ENCODE measurements around the gene DOCK1.

Gene DOCK1

GRCh38 chr10:127090138-127090537, 184.9 kb downstream of the DOCK1 start:
- no peak for DNase-seq
- Histone ChIP-seq H3K4me2 (ENCODE audit: low read length, poor library complexity, severe bottlenecking) (no peak overlapping the region), H3K4ac (ENCODE audit: low read depth in 1 of 2, low read length in 2 of 2) (no peak overlapping the region), H2BK5ac (ENCODE audit: low read depth, low read length, poor library complexity, severe bottlenecking) (no peak overlapping the region), H3K9ac (ENCODE audit: low read length) (no peak overlapping the region), H3K9me3 (ENCODE audit: control insufficient read depth, low read length) (no peaks in the 10 kb centered on the region), H3K27ac (ENCODE audit: low read length, poor library complexity, severe bottlenecking) (no peak overlapping the region), H4K91ac (ENCODE audit: low read length) (no peak overlapping the region), H4K8ac (ENCODE audit: low read length) (no peak overlapping the region), H3K4me3 (ENCODE audit: insufficient read depth in 1 of 2, low read depth in 1 of 2, low read length in 2 of 2) (no peak overlapping the region), H3K14ac (ENCODE audit: low read length in 2 of 2) (no peak overlapping the region), H3K27me3 (ENCODE audit: control insufficient read depth in 1 of 2, insufficient read depth in 1 of 2, low read length in 2 of 2) (no peaks in the 10 kb centered on the region), H2AK5ac (ENCODE audit: low read length, severe bottlenecking) (no peak overlapping the region), H2AFZ (ENCODE audit: low read depth, low read length) (no peak overlapping the region), H3K23ac (ENCODE audit: low read length in 2 of 2) (no peak overlapping the region), H2BK15ac (ENCODE audit: low read depth, poor library complexity, severe bottlenecking) (no peak overlapping the region), H3K18ac (ENCODE audit: low read depth in 1 of 2, low read length in 2 of 2) (no peak overlapping the region), H2BK12ac (ENCODE audit: low read length in 2 of 2) (no peak overlapping the region), H3K79me1 (replicated peaks; ENCODE audit: low read length, poor library complexity, severe bottlenecking) (peaks cover 29% of the 10 kb centered on the region), H3K36me3 (ENCODE audit: control insufficient read depth in 1 of 2, insufficient read depth in 2 of 2, low read depth in 1 of 2, low read length in 2 of 2) (peaks cover 20 to 54% of the 10 kb centered on the region in 2 experiments), H2BK120ac (ENCODE audit: low read depth, low read length) (no peak overlapping the region), H3K4me1 (ENCODE audit: control insufficient read depth, insufficient read depth, low read depth, low read length) (no peaks in the 10 kb centered on the region)
- WGBS: over 99% methylated on average over 7 of the region's 8 CpGs

GRCh38 chr10:127091354-127091753, 186.1 kb downstream of the DOCK1 start:
- Histone ChIP-seq H3K4ac (ENCODE audit: low read depth in 1 of 2, low read length in 2 of 2) (no peak overlapping the region), H4K8ac (ENCODE audit: low read length) (no peak overlapping the region), H2BK5ac (ENCODE audit: low read depth, low read length, poor library complexity, severe bottlenecking) (no peak overlapping the region), H3K23ac (ENCODE audit: low read length in 2 of 2) (no peak overlapping the region), H3K14ac (ENCODE audit: low read length in 2 of 2) (no peak overlapping the region), H3K4me3 (ENCODE audit: insufficient read depth in 1 of 2, low read depth in 1 of 2, low read length in 2 of 2) (no peak overlapping the region), H2BK120ac (ENCODE audit: low read depth, low read length) (no peak overlapping the region), H3K27ac (ENCODE audit: low read length, poor library complexity, severe bottlenecking) (no peak overlapping the region), H2BK12ac (ENCODE audit: low read length in 2 of 2) (no peak overlapping the region), H3K4me1 (ENCODE audit: control insufficient read depth, insufficient read depth, low read depth, low read length) (no peaks in the 10 kb centered on the region), H2AK5ac (ENCODE audit: low read length, severe bottlenecking) (no peak overlapping the region), H3K27me3 (ENCODE audit: control insufficient read depth in 1 of 2, insufficient read depth in 1 of 2, low read length in 2 of 2) (no peaks in the 10 kb centered on the region), H3K36me3 (ENCODE audit: control insufficient read depth in 1 of 2, insufficient read depth in 2 of 2, low read depth in 1 of 2, low read length in 2 of 2) (peaks cover 20 to 61% of the 10 kb centered on the region in 2 experiments), H2BK15ac (ENCODE audit: low read depth, poor library complexity, severe bottlenecking) (no peak overlapping the region), H3K79me1 (replicated peaks; ENCODE audit: low read length, poor library complexity, severe bottlenecking) (peaks cover 29% of the 10 kb centered on the region), H3K18ac (ENCODE audit: low read depth in 1 of 2, low read length in 2 of 2) (no peak overlapping the region), H3K9me3 (ENCODE audit: control insufficient read depth, low read length) (no peaks in the 10 kb centered on the region), H3K4me2 (ENCODE audit: low read length, poor library complexity, severe bottlenecking) (no peak overlapping the region), H2AFZ (ENCODE audit: low read depth, low read length) (no peak overlapping the region), H4K91ac (ENCODE audit: low read length) (no peak overlapping the region), H3K9ac (ENCODE audit: low read length) (no peak overlapping the region)
- 92% methylated on average over 7 of the region's 7 CpGs for WGBS
- DNase-seq: no peak

GRCh38 chr10:127092916-127093315, 187.7 kb downstream of the DOCK1 start:
- Histone ChIP-seq H3K4me1 (ENCODE audit: control insufficient read depth, insufficient read depth, low read depth, low read length) (no peaks in the 10 kb centered on the region), H2BK15ac (ENCODE audit: low read depth, poor library complexity, severe bottlenecking) (no peak overlapping the region), H3K9me3 (ENCODE audit: control insufficient read depth, low read length) (no peaks in the 10 kb centered on the region), H3K4ac (ENCODE audit: low read depth in 1 of 2, low read length in 2 of 2) (no peak overlapping the region), H3K27ac (ENCODE audit: low read length, poor library complexity, severe bottlenecking) (no peak overlapping the region), H3K9ac (ENCODE audit: low read length) (no peak overlapping the region), H3K18ac (ENCODE audit: low read depth in 1 of 2, low read length in 2 of 2) (no peak overlapping the region), H2AK5ac (ENCODE audit: low read length, severe bottlenecking) (no peak overlapping the region), H3K27me3 (ENCODE audit: control insufficient read depth in 1 of 2, insufficient read depth in 1 of 2, low read length in 2 of 2) (no peaks in the 10 kb centered on the region), H2AFZ (ENCODE audit: low read depth, low read length) (no peak overlapping the region), H3K23ac (ENCODE audit: low read length in 2 of 2) (no peak overlapping the region), H3K14ac (ENCODE audit: low read length in 2 of 2) (no peak overlapping the region), H3K36me3 (ENCODE audit: control insufficient read depth in 1 of 2, insufficient read depth in 2 of 2, low read depth in 1 of 2, low read length in 2 of 2) (peaks cover 22 to 66% of the 10 kb centered on the region in 2 experiments), H2BK12ac (ENCODE audit: low read length in 2 of 2) (no peak overlapping the region), H4K8ac (ENCODE audit: low read length) (no peak overlapping the region), H2BK120ac (ENCODE audit: low read depth, low read length) (no peak overlapping the region), H3K4me3 (ENCODE audit: insufficient read depth in 1 of 2, low read depth in 1 of 2, low read length in 2 of 2) (no peak overlapping the region), H2BK5ac (ENCODE audit: low read depth, low read length, poor library complexity, severe bottlenecking) (no peak overlapping the region), H3K4me2 (ENCODE audit: low read length, poor library complexity, severe bottlenecking) (no peak overlapping the region), H4K91ac (ENCODE audit: low read length) (no peak overlapping the region), H3K79me1 (replicated peaks; ENCODE audit: low read length, poor library complexity, severe bottlenecking) (peaks cover 32% of the 10 kb centered on the region)
- DNase-seq: no peak
- WGBS: 97% methylated on average over 9 of the region's 9 CpGs

- H3K4me2 ChIP-seq (ENCODE audit: low read length, poor library complexity, severe bottlenecking): no peak overlapping the region
- H3K4ac ChIP-seq (ENCODE audit: low read depth in 1 of 2, low read length in 2 of 2): no peak overlapping the region
- no peak overlapping the region for H2AFZ ChIP-seq (ENCODE audit: low read depth, low read length)
- H2BK12ac ChIP-seq (ENCODE audit: low read length in 2 of 2): no peak overlapping the region
- no peaks in the 10 kb centered on the region for H3K4me1 ChIP-seq (ENCODE audit: control insufficient read depth, insufficient read depth, low read depth, low read length)
- no peak overlapping the region for H2AK5ac ChIP-seq (ENCODE audit: low read length, severe bottlenecking)
- H2BK5ac ChIP-seq (ENCODE audit: low read depth, low read length, poor library complexity, severe bottlenecking): no peak overlapping the region
- no peak for DNase-seq
- no peak overlapping the region for H3K18ac ChIP-seq (ENCODE audit: low read depth in 1 of 2, low read length in 2 of 2)
- H3K27ac ChIP-seq (ENCODE audit: low read length, poor library complexity, severe bottlenecking): no peak overlapping the region
- H3K36me3 ChIP-seq (ENCODE audit: control insufficient read depth in 1 of 2, insufficient read depth in 2 of 2, low read depth in 1 of 2, low read length in 2 of 2): peaks cover 30 to 77% of the 10 kb centered on the region in 2 experiments
- H2BK15ac ChIP-seq (ENCODE audit: low read depth, poor library complexity, severe bottlenecking): no peak overlapping the region
- H4K91ac ChIP-seq (ENCODE audit: low read length): no peak overlapping the region
- H3K4me3 ChIP-seq (ENCODE audit: insufficient read depth in 1 of 2, low read depth in 1 of 2, low read length in 2 of 2): no peak overlapping the region
- H3K79me1 ChIP-seq (replicated peaks; ENCODE audit: low read length, poor library complexity, severe bottlenecking): peaks cover 33% of the 10 kb centered on the region
- no peak overlapping the region for H2BK120ac ChIP-seq (ENCODE audit: low read depth, low read length)
- no peaks in the 10 kb centered on the region for H3K9me3 ChIP-seq (ENCODE audit: control insufficient read depth, low read length)
- H3K27me3 ChIP-seq (ENCODE audit: control insufficient read depth in 1 of 2, insufficient read depth in 1 of 2, low read length in 2 of 2): no peaks in the 10 kb centered on the region
- no peak overlapping the region for H3K23ac ChIP-seq (ENCODE audit: low read length in 2 of 2)
- H4K8ac ChIP-seq (ENCODE audit: low read length): no peak overlapping the region
- H3K14ac ChIP-seq (ENCODE audit: low read length in 2 of 2): no peak overlapping the region
- WGBS: 96% methylated on average over 4 of the region's 4 CpGs
- no peak overlapping the region for H3K9ac ChIP-seq (ENCODE audit: low read length)
These were observed 189.8 kb downstream of the DOCK1 start for GRCh38 chr10:127094984-127095383.
